ENCODE measurements around the gene CHSY1. TPM values are rescaled to one million over a fixed set of nuclear protein-coding genes. Genes with fewer than 3 reads are reported as not detected.

Gene CHSY1
- total and polyA plus RNA-seq, 2 of the 4 experiments (the other 2 are of a cell fraction) = 40.9 to 53.2 TPM

GRCh38 chr15:101267320-101268104 lies 15.7 kb upstream of the CHSY1 start:
- H3K4me2 ChIP-seq (ENCODE audit: low read depth, low read length) = 0 out of 2 replicates have a peak overlapping the region, but pooled peaks have one; percentile 2

More at GRCh38 chr15:101267320-101268104, 15.7 kb upstream of the CHSY1 start:
- WGBS, 2 experiments (ENCODE audit: extremely low coverage in 2 of 2, insufficient read length in 1 of 2) = 32% methylated on average over 5 of the region's 18 CpGs; no CpG with 5 or more reads in 1 of the 2 experiments
- no peak overlapping the region for H4K8ac ChIP-seq (ENCODE audit: low read depth in 2 of 2, low read length in 2 of 2)
- CTCF ChIA-PET = interaction anchor here (0.5 to 1.7 kb wide), 5 partner anchors 9 to 630 kb away, joined by 3 to 5 read pairs (median 3); no protein-coding TSS in a partner anchor
- H3K56ac ChIP-seq (ENCODE audit: extremely low read depth, insufficient read depth, low read length) = no peak overlapping the region
- no peak overlapping the region for H2BK15ac ChIP-seq (ENCODE audit: low read depth, low read length)
- H3K4me1 ChIP-seq (ENCODE audit: control insufficient read depth, insufficient read depth, low read length) = peaks cover 10% of the 10 kb centered on the region
- H3K27ac ChIP-seq (ENCODE audit: insufficient read depth, low read length) = peak overlapping the region; percentile 10; the same call in 1 of the 2 replicates
- H3K36me3 ChIP-seq (ENCODE audit: control insufficient read depth, insufficient read depth, low read length) = peaks cover 31% of the 10 kb centered on the region
- peaks cover 23% of the 10 kb centered on the region for H3K9me1 ChIP-seq (ENCODE audit: insufficient read depth, low read length)
- H3K9me3 ChIP-seq (ENCODE audit: control insufficient read depth, insufficient read depth, low read length) = no peaks in the 10 kb centered on the region
- intact Hi-C loops (cut with micrococcal nuclease) = no loop called here
- H4K91ac ChIP-seq (ENCODE audit: insufficient read depth, low read depth, low read length) = no peak overlapping the region
- ATAC-seq (ENCODE audit: low read depth) = peak; percentile 63
- DNase-seq = peak; percentile 91
- peak overlapping the region; percentile 42 for H2AK5ac ChIP-seq (ENCODE audit: low read depth, low read length)
- dilution Hi-C loops (cut with HindIII; ENCODE audit: low sequenced_read_pairs, unreplicated experiment) = no loop called here
- H3K9ac ChIP-seq (ENCODE audit: low read depth, low read length) = no peak overlapping the region
- POLR2A ChIA-PET (ENCODE audit: unreplicated experiment) = no interaction called here
- peak overlapping the region; percentile 37 for H2AK9ac ChIP-seq (replicated peaks; ENCODE audit: low read depth, low read length, poor library complexity)
- no peak overlapping the region for H4K5ac ChIP-seq (ENCODE audit: low read depth, low read length)
- H3K14ac ChIP-seq (replicated peaks; ENCODE audit: low read depth, low read length) = peak overlapping the region; percentile 54; the same call in 1 of the 2 replicates
- peak overlapping the region; percentile 16 for H2AFZ ChIP-seq (replicated peaks; ENCODE audit: low read length, poor library complexity)
- in situ Hi-C loops (cut with MboI; ENCODE audit: low sequenced_read_pairs) = loop anchor here (10.0 to 25.0 kb wide), 3 partner anchors 355 to 633 kb away; partner anchors contain the start of gene LRRK1
- H3K18ac ChIP-seq (ENCODE audit: low read depth, low read length) = no peak overlapping the region
- 0 out of 2 replicates have a peak overlapping the region, but pooled peaks have one; percentile 18 for H2BK20ac ChIP-seq (ENCODE audit: low read depth, low read length)
- H2BK120ac ChIP-seq (ENCODE audit: low read depth, low read length) = no peak overlapping the region
- BruUV-seq (replicated peaks) = no TSS peak
- TF ChIP-seq CHD1 (IDR thresholded peaks at IDR 0.05; ENCODE audit: low read depth, low read length) (no peak), CEBPB (IDR thresholded peaks at IDR 0.05; ENCODE audit: low read depth, low read length) (no peak), SMC3 (IDR thresholded peaks at IDR 0.05; ENCODE audit: low read depth, low read length) (no peak), USF2 (IDR thresholded peaks at IDR 0.05; ENCODE audit: low read depth, low read length) (no peak), RFX5 (IDR thresholded peaks at IDR 0.05; ENCODE audit: low read depth, low read length) (no peak), BHLHE40 (IDR thresholded peaks at IDR 0.05; ENCODE audit: low read depth, low read length) (peak; percentile 30; the same call in 1 of the 2 replicates), MAFK (IDR thresholded peaks at IDR 0.05; ENCODE audit: low read depth, low read length) (no peak), RAD21 (IDR thresholded peaks at IDR 0.05; ENCODE audit: low read length) (no peak), MAZ (IDR thresholded peaks at IDR 0.05; ENCODE audit: borderline replicate concordance, low read depth, low read length) (no peak; the same call in 1 of the 2 replicates), NFE2L2 (IDR thresholded peaks at IDR 0.05; ENCODE audit: low read depth, low read length) (no peak), MXI1 (IDR thresholded peaks at IDR 0.05; ENCODE audit: borderline replicate concordance, low read depth, low read length) (no peak), RCOR1 (IDR thresholded peaks at IDR 0.05; ENCODE audit: insufficient replicate concordance, low read length) (no peak), POLR2A (IDR thresholded peaks at IDR 0.05; ENCODE audit: low read depth, low read length) (peak; percentile 41)
- H3K27me3 ChIP-seq (ENCODE audit: control insufficient read depth, insufficient read depth, low read length) = no peaks in the 10 kb centered on the region
- no peak overlapping the region for H3K4ac ChIP-seq (ENCODE audit: low read depth, low read length)
- peaks cover 9% of the 10 kb centered on the region; the same call in 1 of the 2 replicates for H4K20me1 ChIP-seq (ENCODE audit: insufficient read depth, low read length)
- no peak overlapping the region; the same call in 1 of the 2 replicates for H3K23ac ChIP-seq (ENCODE audit: low read depth, low read length)
- H3K4me3 ChIP-seq (ENCODE audit: insufficient read depth, low read depth, low read length) = no peak overlapping the region
- H3K79me1 ChIP-seq (ENCODE audit: low read depth in 1 of 2, low read length in 2 of 2) = peaks cover 7 to 16% of the 10 kb centered on the region in 2 experiments; a peak in 2 of 4 replicates
- peak overlapping the region; percentile 3 for H2BK5ac ChIP-seq (ENCODE audit: low read depth, low read length, poor library complexity, severe bottlenecking)
